ENCODE data around the gene FOXK2.

The FOXK2 gene

DNA sequence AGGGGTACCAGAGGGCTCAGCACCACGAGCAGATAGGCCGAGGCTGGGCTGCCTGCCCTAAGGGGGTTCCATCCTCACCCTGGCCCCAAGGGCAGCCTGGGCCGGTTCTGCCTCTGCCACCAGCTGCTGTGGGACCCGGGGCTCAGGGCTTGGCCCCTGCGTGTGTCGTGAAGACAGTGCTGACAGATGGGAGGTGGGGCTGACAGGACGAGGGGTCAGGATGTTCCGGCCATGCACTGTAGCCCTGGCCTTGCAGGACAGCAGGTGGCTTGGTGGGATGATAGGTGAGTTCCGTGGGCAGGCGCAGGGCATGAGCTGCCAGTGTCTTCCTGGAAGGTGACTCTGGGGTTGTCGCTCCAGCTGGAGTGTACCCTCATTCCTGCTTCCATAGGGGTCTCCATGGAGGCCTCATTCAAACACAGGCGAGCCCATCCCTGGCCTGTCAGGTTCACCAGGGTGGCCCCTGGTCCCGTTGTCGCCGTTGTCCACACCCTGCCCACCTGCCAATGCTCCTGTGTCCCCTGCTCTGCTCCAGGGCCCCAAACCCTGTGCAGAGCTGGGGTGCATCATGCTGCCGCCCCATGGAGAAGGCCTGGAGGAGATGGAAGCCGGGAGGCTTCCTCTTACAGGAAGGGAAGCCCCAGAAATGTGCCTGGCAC is 71.5 kb downstream of the FOXK2 start:
- FAIRE-seq: no peak

DNA sequence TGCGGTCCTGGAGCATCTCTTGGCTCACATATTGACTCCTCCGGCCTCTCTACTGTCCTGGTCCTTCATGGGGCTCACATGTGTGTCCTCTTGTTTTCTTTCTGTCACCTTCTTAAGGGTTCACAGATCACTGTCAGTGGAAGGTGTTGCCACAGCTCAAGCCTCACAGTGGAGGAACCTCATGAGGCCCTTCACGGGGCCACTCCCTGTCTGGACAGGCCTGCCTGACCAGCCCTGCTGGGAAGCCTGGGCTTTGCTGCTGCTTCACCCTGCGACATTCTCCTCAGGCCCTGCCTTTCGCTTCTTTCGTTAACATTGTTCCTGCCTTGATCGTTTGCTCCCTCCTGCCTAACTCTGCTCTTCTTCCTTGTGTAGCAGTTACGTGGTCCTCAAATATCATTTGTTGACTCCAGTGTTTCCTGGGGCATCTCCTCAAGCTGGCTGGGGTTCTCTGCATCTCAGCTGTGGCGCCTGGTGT is 72.8 kb downstream of the FOXK2 start:
- no peak for FAIRE-seq

DNA sequence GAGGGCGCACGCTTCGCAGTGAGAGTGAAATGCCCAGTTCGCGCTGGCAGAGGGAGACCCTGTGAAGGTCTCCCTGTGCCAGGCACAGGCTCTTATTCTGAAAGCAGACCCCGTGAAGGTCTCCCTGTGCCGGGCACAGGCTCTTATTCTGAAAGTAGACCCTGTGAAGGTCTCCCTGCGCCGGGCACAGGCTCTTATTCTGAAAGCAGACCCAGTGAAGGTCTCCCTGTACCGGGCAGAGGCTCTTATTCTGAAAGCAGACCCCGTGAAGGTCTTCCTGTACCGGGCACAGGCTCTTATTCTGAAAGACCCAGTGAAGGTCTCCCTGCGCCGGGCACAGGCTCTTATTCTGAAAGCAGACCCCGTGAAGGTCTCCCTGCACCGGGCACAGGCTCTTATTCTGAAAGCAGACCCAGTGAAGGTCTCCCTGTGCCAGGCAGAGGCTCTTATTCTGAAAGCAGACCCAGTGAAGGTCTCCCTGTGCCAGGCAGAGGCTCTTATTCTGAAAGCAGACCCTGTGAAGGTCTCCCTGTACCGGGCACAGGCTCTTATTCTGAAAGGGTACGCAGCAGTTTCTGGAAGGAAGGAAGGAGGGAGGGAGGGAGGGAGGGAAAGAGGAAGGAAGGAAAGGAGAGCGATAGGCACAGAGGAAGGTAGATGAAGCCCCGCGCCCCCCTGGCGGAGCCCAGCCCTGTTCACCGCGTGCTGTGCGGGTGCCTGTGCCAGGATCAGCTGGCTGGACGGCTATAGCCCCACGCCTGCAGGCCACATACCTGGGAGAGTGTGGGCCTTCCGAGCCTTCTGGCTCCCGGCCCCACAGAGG is 73.4 kb downstream of the FOXK2 start:
- no peak for FAIRE-seq

DNA sequence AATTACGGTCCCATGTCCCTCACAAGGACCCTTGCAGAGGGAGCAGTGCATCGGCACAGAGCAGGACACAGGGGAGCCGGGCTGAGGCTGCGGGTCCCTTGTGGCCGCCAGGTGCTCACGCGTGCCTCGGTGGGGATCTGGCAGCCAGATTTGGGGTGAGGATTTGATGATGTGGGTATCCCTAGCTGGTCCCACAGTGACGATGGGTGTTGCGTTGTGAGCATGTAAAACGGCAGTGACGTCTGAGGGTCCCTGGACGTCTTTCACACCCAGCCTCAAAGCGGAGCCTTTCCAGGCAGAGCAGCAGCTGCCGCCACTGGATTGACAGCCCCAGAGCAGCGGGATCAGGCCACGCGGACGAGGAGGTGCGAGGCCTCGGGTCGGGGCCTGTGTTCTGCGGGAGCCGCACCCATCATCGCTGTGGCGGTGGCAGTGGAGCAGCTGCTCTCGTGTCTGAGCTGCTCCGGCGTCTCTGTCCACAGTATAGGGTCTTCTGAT is 74.1 kb downstream of the FOXK2 start:
- no peak for FAIRE-seq

DNA sequence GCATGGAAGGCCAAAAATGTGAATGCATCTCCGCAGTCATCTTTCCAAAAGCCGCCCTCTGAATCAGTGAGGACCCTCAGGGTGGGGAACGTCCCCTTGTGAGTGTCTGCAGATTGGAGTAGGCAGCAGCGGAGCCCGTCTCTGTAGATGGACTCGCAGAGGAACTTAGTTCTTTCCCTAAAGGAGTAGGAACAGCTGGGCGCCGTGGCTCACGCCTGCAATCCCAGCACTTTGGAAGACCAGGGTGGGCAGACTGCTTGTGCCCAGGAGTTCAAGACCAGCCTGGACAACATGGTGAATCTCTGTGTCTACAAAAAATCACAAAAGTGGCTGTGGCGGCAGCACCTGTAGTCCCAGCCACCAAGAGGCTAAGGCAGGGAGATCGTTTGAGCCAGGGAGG is 75.0 kb downstream of the FOXK2 start:
- no peak for FAIRE-seq

DNA sequence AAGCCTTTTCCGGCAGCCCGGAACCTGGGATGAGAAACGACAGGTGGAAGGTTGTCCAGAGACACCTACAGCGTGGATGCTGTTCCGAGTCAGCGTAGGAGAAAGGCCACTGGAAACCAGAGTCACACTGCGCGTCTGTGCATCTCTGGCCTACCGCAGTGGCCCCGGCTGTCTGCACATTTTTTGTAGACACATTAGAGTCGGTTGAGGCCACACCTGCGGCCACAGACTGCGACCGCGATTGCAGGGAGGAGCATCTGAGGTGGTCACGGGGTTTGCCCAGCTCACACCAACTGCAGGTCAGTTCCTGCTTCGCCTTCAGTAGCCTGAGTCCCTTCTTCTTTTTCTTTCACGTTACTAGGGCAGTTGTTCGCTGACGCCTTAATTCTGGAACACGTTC is 76.4 kb downstream of the FOXK2 start:
- no peak for FAIRE-seq

DNA sequence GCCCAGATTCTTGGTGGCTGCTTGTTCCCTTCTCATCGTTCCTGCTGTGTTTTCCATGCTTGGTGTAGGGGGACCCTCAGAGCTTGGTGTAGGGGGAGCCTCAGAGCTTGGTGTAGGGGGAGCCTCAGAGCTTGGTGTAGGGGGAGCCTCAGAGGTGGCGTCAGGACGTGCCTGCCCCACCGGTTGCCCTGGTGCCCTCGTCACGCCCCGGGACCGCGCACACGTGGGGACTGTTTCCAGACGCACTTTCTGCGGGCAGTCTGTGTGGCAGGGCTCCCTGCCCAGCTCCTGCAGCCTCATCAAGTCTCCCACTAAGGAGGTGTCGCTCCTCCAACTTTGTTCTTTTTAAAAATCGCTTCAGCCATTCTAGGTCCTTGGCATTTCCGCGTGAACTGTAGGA is 76.8 kb downstream of the FOXK2 start:
- no peak for FAIRE-seq

DNA sequence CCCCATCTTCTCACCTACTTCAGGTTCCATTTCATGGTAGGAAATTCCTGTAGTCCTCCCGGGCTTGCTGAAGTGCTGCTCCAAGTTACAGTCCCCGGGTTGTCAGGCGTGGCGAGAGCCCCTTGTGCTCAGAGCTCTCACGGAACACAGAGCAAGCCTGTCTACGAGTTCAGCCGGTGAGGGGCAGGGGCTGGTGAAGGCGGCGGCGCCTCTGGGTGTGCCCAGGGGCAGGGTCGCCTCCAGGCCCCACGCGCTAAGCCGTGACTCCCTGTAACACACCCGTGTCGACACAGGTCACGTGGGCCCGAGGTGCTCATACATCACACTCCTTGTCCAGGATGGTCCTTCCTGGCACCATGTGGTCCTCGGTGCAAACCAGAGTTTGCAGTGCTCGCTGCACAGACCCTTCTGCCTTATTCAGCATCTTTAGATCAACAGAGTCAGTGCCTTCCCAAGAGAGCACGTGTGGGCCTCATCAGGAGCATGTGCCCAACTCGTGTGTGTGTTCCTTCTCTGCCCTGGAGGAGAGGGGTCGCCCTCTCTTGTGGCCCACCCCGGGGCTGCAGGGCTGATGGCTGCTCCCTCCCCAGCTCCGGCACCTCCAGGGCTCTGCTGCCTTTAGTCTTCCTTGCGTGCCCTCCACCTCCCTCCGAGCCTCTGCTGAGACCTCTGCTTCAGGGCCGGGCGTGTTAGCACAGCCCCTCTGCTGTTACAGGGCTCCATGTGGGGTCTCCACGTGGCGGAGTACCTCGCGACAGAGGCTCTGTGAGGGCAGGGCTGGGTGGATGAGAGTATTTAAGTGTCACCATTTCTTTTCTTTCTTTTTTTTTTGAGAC is 77.5 kb downstream of the FOXK2 start:
- no peak for FAIRE-seq

DNA sequence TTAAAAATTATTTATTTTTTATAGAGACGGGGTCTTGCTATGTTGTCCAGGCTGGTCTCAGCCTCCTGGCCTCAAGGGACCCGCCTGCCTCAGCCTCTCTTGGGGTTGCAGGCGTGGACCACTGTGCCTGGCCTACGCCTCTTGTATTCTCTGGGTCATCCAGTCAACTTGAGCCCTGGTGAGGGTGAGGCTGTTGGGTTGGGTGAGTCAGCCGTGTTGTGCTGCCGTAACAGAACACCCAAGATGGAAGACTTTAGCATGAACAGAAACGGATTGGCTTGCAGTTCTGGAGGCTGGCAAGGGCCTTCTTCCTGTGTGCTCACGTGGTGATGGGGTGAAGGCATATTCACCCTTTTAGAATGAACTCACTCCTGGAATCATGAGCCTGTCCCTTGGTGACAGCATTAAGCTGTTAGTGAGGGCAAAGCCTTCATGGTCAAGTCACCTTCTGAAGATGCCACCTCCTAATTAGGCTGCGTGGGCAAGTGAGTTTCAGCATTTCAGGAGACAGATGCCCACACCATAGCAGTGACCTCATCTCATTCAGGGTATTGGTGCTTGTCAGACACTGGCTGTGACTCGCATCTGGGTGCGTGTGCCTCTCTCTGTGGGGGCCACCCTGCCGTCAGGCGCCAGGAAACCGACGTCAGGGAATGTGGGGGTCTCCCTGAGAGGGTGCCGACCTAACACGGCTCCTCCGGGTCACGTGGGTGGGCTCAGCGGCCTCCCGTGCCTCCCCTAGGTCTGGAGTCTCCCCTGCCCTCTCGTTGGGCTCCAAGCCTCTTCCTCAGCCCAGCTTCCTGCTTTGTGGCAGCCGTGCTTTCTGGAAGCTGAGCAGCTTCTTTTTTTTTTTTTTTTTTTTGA is 79.0 kb downstream of the FOXK2 start:
- FAIRE-seq: no peak

DNA sequence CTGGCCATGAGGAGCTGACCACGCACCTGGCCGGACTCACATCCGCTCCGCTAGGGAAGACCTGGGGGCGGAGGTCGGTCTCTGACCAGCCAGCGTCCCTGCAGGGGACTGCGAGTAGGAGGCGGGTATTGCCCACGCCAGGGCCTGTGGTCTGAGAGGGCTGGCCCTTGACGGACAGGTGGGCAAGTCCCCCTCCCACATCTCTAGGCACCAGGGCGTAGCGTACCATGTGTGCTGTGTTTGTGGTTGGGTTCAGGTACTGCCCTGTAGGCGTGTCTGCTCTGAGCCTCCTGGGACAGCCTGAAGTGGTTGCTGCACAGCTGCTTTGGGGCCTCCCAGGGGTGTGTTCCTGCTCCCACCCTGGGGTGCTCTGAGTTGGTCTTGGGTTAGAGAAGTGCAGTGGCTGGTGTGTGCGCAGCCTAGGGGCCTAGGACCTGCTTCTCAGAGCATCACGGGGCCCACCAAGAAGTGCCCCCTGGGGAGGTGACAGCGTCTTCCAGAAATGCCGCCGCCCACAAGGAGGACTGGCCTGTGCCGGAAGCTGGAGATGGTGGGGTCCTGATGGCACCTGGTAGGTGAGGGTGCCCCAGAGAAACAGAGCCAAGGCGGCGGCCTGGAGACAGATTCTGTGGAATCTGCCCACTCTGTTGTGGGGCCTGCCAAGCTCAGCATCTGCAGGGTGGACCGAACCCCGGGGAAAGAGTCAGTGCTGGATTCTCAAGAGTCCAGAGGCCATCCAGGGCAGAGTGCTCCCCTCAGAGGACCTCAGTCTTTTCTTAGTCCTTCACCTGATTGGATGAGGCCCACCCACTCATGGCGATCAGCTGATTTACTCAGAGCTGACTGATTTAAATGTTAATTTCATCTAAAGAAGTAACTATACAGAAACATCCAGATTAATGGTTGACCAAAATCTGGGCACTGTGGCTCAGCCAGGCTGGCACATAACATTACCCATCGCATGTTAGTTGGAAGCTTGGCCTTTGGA is 80.4 kb downstream of the FOXK2 start:
- FAIRE-seq: no peak

DNA sequence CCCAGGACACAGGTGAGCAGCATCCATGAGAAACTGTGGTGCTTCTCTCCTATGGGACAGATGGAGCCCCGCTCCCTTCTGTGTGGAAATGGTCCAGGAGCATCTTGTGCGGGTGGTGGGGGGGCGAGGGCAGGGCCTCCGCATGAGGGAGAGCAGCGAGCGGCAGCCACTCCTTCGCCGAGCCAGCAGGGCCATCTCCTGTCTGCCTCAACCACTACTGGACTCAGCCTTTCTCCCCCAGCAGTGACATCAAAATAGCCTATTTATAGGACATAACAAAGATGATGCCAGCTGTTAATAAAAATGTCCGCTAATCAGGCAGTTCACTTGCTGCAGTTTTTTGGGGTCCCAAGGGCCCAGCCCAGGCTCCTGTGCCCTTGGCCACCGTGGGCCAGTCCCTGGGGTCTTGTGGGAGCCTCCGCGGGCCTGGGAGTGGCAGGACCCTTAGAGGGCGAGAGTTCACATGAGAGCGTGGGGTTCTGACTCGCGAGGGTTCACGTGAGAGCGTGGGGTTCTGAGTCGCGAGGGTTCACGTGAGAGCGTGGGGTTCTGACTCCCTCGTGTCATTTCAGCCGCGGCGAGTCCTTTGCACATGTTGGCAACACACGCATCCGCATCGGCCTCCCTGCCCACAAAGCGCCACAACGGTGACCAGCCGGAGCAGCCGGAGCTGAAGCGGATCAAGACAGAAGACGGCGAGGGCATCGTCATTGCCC is 81.4 kb downstream of the FOXK2 start:
- no peak for FAIRE-seq

DNA sequence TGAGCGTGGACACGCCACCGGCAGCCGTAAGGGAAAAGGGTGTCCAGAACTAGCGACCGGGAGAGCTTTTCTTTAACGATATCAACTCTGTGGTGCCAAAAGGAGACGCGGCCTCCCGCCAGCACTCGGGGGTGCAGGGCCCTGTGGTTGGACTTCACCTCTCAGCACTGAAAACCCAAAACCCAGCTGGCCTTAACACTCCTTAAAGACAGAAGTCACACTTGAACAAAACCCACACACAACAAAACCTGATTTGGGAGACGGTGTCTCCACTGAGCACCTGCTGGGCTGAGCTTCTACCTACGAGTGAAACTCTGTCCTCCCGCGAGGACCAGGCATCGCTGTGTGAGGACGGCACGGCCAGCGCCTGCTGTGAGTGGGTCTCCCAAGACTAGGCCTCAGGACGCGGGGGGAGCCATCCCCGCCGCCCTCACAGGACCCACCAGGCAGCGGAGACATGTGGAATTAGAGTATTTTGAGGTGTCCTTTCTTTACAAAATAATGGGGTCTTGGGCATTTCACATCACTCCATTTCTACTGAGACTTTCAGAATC is 82.0 kb downstream of the FOXK2 start:
- no peak for FAIRE-seq

DNA sequence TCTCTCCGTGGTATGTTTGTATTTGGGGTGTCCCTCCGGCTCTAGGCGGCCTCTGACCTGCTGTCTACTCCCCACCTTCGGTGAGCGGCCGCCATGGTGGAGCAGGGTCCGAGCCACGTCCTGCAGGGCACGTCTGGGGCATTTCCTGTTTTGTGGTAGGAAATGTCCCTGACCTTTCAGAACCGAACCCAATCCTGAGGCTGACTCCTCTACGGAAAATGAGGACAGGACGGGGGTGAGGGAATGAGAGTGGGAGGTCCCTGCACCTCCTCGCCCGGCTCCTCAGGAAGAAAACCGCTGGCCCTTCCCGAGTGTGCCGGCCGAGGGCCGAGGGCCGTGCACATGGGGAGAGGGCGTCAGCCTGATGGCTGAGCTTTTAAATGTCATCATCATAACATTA is 83.0 kb downstream of the FOXK2 start:
- no peak for FAIRE-seq

DNA sequence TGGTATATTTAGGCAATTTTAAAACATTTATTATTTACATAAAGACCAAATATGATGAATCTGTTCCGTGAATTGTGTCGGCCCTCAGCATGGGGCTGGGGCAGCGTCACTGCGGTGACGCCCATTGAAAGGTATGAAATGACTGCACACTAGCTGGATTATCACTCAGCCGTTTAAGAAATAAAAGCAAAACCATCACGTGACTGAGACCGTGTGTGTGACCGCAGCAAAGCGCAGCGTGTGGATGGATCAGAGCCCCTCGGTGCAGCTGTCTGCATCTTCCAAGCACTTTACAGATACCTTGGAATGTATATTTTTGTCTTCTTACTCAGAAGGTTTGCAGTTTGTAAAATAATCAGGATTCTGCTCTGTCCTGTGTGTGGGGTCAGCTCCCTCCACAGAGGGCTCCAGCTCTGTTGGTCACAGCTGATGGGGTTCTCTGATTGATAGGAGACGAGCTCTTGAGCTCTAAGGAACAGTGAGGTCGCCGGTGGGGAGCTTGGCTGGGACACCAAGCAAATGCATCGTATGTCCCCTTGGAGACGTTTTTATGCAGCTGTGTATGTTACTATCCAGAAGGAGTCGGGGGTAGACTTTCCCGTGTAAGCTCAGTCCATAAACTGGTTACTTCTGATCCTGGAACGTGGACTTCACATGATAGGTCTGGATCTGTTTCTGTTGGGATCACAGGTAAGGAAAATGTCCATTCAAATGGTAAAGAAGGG is 83.6 kb downstream of the FOXK2 start:
- no peak for FAIRE-seq

DNA sequence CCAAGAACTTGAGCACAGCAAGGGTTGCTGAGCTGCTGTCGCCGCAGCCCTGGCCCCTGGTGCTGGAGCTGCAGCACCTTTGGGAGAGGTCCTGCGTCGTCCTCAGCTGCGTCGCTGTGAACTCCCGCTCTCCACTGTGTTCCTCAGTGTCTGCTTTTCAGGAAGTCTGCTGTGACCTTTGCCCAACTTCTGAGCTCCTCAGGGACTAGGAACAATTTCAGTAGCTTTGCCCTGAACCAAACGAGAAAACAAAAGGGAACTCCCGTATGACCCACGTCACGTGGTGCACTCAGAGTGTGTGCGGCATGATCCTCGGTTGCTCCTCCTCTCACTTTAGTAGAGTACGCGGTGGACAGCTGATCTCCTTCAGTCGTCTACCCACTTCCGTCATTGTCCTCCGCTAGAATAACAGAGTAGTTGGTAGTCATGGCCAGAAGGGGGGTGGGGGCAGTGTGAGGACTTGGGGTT is 84.5 kb downstream of the FOXK2 start:
- FAIRE-seq: no peak

DNA sequence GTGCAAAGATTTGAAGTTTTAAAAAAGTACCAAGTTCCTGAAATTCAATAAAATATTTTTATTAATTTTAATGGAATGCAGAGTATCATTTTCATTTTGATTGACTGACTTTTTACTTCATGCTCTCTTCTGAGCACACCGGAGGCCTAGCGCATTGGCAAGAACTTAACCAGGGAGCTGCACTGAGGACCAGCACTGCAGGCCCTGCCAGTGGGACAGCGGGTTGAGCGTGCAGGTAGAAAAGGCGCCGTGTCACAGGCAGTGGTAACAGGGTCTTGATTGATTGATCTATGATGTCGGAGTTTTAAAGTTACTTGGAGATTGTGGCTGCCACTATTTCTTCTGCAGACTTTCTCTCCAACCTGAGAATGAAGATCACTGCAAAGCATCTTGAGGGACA is 85.0 kb downstream of the FOXK2 start:
- no peak for FAIRE-seq

DNA sequence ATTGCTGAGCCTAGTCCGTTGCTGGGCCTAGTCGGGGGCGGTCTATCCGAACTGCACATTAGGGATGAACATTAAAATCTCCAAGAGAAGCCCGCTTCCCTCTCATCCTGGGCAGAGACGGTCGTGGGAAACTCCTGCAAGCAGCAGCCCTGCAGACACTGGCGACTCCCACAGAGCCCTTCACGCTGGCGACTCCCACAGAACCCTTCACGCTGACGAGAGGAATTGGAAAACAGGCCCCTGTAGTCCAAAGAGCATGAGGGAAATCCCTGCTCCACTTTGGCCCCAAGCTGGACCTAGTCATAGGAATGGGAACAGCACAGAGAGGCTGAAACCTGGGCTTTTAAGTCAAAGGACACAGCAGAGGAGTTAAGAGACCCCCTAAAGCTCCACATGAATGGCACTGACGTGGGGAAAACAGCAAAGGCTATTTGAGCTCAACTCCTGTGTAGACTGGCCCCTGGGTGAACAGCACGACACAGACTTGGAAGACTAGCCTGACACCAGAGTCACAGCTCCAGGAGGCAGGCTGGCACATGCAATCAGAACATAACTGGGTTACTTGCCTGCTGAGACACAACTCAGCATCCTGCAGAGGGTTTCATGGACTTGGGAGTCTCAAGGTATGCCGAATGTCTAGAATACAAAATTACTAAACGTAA is 86.5 kb downstream of the FOXK2 start:
- no peak for FAIRE-seq

DNA sequence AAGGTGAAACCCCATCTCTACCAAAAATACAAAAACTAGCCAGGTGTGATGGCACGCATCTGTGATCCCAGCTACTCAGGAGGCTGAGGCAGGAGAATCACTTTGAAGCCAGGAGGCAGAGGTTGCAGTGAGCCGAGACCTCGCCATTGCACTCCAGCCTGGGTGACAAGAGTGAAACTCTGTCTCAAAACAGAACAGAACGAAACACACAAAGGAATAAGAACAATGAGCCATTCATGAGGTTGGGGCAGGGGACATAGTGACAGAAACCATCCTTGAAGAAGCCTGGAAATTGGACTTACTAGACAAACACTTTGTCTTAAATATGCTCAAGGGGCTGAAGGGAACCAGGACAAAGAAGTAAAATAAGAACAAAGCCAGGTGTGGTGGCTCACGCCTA is 89.3 kb downstream of the FOXK2 start:
- FAIRE-seq: no peak

DNA sequence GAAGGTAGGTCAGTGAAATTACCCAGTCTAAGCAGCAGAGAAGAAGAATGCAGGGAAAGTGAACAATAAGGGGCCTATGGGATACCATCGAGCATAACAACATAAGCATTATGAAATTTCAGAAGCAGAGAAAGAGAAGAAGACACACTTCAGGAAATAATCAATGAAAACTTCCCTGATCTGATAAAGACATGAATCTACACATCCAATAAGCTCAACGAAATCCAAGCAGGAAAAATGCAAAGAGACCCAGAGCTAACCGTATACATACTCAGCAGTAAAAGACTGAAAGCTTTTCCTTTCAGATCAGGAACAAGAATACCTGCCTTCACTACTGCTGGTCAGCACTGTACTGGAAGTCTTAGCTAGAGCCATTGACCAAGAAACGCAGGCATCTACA is 90.1 kb downstream of the FOXK2 start:
- no peak for FAIRE-seq

Measured in endometrium (tissue), 2 donors.